Fibroblast of villous mesenchyme (primary cell): Measurements from ENCODE around the gene PLSCR1. TPM values are rescaled to one million over a fixed set of nuclear protein-coding genes. Genes with fewer than 3 reads are reported as not detected.
A peak's percentile ranks its signal among the peaks of the same experiment; 100 is the strongest.
"Not testable (repeated sequence)": the region's sequence is repeated elsewhere in the genome, so short reads cannot be mapped to it uniquely, and the experiment has no call there.

ENCODE experiments used
- DNase-seq: peaks from one replicate; pipeline ENCODE4 v3.0.0-alpha.2; 2010; ENCODE audit warnings: low read depth
- H3K4me3 ChIP-seq: 2 replicates; pipeline ENCODE4 v1.5.1; 2011; ENCODE audit warnings: low read depth, mild to moderate bottlenecking, low read length
- CTCF ChIP-seq: IDR thresholded peaks from 2 replicates; pipeline ENCODE4 v1.5.1; 2012; ENCODE audit warnings: low read depth, mild to moderate bottlenecking, low read length; ENCODE audit not compliant: insufficient read depth
- total RNA-seq: library from RNA; depleted of rRNA; stranded (reverse); fragments of >200 nt; gene quantifications from 2 replicates; pipeline ENCODE4 v1.2.3, GENCODE V29; 2012

Gene PLSCR1
- total RNA-seq, 1 donor, result 34.5 TPM

- no peak for DNase-seq
Measured at GRCh38 chr3:146496726-146497125, 47.7 kb downstream of the PLSCR1 start.

DNA sequence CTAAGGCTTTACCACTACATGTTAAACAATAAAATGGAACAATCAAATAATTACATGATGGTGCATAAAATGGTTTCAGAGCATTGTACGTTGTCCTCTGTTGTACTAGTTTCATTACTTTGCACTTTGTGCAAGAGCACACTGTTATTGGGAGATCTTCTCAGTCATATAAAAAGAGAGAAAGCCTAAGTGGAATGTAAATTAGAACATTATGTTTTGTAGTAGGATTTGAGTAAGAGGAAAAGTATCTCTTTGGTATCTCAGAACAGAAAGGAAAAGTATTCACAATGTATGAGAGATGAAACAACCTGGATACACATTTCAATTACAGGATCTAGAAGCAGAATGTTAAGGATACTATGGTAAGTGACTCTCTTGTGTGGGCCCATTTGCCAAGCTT is 48.2 kb downstream of the PLSCR1 start:
- no peak overlapping the region for H3K4me3 ChIP-seq
- no peak for TF ChIP-seq CTCF
- peak; percentile 28 for DNase-seq

More at GRCh38 chr3:146496726-146497125, 47.7 kb downstream of the PLSCR1 start:
- TF ChIP-seq CTCF, result no peak
- no peak overlapping the region for H3K4me3 ChIP-seq

DNA sequence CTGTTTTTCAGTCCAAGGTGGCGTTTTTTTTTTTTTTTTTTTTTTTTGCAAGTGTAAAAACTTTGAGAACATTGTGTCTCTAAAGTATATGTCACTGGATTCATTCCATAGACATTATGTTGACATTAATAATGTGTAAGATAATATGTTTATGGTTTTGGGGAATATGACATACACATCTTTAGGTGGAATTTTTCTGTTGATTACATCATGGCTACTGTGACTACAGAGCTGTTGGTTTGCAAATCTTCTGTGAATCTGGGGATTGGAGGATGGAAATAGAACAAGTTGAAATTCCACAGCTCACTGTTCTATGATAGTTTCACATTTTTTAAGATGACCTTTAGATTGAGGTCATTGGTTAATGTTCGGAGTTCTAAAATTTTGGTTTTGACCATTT is 50.6 kb downstream of the PLSCR1 start:
- no peak overlapping the region for H3K4me3 ChIP-seq
- no peak for TF ChIP-seq CTCF
- peak; percentile 77 for DNase-seq

- no peak overlapping the region for H3K4me3 ChIP-seq
- DNase-seq, result peak; percentile 62
- no peak for TF ChIP-seq CTCF
Measured at GRCh38 chr3:146493221-146493620, 51.2 kb downstream of the PLSCR1 start.

DNA sequence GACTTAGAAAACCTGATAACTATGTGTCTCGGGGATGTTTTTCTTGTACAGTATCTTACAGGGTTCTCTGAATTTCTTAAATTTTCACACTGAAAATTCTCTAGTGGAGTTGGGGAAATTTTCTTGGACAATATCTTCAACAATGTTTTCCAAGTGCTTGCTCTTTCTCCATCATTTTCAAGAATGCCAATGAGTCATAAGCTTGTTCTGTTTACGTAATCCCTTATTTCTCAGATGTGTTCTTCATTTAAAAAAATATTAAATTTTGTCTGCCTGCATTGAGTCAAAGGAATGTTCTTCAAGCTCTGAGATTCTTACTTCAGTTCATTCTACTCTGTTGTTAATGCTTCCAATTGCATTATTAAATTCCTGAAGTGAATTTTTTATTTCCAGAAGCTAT is 53.1 kb downstream of the PLSCR1 start:
- no peak for TF ChIP-seq CTCF
- peak; percentile 30 for DNase-seq
- H3K4me3 ChIP-seq, result no peak overlapping the region

DNA sequence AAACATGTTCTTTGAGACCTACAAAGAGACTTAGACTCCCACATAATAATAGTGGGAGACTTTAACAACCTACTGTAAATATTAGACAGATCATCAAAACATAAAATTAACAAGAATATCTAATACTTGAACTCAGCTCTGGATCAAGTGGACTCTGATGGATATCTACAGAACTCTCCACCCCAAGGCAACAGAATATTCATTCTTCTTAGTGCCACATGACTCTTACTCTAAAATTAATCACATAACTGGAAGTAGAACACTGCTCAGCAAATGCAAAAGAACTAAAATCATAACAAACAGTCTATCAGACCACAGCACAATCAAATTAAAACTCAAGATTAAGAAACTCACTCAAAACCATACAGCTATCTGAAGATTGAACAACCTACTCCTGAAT is 59.1 kb downstream of the PLSCR1 start:
- no peak for TF ChIP-seq CTCF
- DNase-seq, result no peak

DNA sequence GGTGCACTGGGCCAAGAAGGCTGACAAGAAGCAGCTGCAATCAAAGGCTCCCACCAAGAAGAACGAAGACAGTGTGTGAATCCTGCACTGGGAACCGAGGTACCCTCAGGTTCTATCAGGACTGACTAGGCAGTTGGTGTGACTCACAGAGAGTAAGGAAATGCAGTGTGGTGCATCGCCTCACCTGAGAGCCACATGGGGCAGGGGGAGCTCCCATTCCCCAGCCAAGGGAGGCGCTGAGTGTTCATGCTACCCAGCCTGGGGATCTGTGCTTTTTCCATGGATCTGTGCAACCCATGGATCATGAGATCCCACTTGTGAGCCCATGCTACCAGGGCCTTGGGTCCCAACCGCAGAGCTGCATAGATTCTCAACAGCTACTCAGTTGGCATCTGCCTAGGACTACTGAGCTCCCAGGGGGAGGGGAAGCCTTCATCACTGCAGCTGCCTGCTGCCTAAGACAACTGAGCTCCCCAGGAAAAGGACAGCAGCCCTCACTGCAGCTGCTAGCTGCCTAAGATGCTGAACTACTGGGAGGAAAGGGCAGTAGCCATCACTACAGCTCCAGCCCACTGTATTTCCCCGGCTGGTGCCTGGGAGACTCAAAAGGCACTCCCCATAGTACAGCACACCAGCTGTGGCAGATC is 68.2 kb downstream of the PLSCR1 start:
- no peak overlapping the region for H3K4me3 ChIP-seq
- DNase-seq, result no peak
- no peak for TF ChIP-seq CTCF

More for the DNA sequence above, 59.1 kb downstream of the PLSCR1 start:
- H3K4me3 ChIP-seq, result no peak overlapping the region

- not testable (repeated sequence) for DNase-seq, H3K4me3 ChIP-seq
Measured at GRCh38 chr3:146474976-146475375, 69.4 kb downstream of the PLSCR1 start.
